HG03025 (cell line): ENCODE measurements around the gene IQCH.
"Not testable (repeated sequence)": the region's sequence is repeated elsewhere in the genome, so short reads cannot be mapped to it uniquely, and the experiment has no call there.

Source experiments
- ATAC-seq: cut with Tn5 transposase; IDR thresholded peaks from one replicate; pipeline ENCODE4 v1.9.1; 2021; ENCODE audit warnings: mild to moderate bottlenecking, moderate library complexity; ENCODE audit not compliant: unreplicated experiment, low FRiP score

IQCH gene

DNA sequence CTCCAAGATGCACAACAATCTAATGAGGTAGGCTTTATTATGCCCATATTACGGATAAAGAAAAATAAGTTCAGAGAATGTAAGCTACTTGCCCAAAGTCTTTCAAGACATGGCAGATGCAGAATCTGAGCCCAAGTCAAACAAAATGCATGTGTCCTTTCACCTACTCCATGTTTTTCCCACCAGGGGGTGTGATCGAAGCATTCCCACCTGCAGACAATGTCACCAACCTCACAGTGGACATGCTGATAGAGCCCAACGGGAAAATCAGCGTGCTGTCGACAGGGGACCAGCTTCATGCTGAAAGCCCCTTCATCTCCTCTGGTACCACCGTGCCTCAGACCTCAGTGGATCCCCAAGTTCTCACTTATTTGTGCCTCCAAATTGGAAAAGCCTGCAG, 166.5 kb downstream of the IQCH start:
- ATAC-seq: no peak

DNA sequence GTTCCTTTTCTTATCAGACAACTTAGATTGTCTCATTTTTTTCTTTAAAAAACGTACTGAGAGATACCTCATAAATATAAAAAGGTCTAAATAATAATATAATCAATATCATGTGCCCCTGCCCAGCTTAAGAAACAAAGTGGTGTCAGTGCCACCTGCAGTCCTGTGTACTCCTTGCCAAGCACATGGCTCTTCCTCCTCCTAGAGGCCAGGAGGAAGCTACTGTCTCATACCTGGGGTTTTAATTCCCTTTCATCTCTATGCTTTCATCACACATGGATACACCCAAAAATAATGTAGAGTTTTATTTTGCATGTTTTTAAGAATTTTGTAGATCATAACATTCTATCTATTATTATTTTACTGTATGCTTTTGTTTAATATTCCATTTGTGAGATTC, 167.7 kb downstream of the IQCH start:
- ATAC-seq: no peak

DNA sequence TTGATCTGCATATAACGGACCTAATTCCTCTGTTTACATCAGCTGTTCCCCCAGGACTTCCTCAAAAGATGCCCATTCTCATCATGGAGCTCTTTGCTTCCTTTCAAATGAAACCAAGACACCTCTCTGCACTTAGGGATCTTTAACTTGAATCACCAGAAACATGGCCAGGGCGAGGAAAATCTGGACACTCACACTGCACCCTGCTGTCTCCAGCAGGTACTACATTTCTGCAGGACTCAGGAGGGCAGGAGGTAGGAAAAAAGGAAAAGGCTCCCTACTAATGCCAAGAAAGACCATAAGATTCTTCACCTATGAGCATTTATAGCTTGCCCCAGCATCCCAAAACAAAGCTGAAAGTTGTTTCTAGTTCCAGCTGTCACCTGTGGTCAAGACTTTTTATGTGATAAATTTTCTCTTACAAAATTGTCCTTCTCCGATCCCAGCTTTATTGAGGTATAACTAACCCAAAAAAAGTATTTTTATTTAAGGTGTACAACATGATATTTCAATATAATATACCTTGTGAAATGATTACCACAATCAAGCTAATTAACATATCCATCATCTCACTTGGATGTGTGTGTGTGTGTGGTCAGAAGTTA, 179.0 kb downstream of the IQCH start:
- no peak for ATAC-seq

DNA sequence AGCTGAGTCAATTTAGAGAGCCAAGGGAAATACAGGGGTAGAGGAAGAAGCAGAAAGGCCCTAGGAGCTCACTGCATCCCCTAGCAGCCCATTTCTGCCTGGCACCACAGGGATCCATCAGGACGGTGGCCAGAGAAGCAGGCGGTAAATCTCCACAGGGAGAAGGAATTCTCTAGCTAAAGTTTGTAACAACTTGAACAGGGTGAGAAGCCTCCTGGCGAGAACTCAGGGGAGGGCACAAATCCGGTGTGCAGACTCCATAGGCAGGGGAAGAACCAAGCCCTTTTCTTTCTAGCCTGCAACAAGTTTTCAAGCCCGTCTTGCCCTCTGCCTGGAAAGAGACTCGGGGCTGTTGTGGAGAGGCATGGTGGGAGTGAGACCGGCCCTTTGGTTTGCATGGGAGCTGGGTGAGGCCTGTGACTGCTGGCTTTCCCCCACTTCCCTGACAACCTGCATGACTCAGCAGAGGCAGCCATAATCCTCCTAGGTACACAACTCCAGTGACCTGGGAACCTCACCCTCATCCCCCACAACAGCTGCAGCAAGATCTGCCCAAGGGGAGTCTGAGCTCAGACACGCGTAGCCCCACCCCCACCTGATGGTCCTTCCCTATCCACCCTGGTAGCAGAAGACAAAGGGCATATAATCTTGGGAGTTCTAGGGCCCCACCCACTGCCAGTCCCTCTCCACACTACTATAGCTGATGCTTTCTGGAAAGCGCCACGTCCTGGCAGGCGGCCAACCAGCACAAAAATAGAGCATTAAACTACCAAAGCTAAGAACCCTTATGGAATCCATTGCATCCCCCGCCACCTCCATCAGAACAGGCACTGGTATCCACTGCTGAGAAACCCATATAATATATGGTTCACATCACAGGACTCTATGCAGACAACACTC, 182.0 kb downstream of the IQCH start:
- not testable (repeated sequence) for ATAC-seq

DNA sequence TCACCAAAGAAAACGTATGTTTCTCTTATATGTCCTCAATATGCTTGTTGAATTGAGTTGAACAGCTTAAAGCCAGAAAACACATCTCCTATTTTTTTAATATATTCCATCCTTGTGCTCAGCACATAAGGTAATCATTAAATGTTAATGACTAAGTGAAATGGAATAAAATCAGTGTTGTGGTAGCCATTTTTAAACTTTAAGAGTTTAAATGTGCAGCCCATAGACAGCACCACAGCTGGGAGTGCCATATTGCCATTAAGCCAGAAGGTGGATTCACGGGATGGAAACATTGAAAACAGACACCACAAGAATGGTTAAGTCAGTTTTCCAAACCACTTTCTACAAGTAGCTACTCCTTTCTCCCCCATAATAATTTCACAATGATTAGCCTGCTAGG, 189.5 kb downstream of the IQCH start:
- ATAC-seq: no peak

DNA sequence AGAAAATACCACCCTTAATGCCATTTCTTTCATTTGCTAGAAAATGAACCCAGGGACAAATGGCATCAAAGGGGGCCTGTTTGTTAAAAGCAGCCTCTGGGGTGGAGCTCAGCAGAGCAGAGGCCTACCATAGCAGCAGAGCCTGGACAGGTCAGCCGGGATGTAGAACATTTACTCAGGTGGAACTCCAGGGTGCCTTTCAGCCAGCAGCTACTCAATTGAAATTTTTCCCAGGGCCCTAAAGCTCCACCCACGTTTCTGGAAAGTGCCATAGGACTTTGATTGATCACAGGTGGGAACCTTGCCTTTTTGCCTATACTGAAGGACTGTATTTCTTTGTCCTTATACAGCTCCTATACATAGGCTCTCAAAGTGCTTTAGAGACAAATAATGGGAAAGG, 191.9 kb downstream of the IQCH start:
- no peak for ATAC-seq

DNA sequence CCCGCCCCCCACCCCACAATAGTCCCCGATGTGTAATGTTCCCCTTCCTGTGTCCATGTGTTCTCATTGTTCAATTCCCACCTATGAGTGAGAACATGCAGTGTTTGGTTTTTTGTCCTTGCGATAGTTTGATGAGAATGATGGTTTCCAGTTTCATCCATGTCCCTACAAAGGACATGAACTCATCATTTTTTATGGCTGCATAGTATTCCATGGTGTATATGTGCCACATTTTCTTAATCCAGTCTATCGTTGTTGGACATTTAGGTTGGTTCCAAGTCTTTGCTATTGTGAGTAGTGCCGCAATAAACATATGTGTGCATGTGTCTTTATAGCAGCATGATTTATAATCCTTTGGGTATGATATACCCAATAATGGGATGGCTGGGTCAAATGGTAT, 193.8 kb downstream of the IQCH start:
- not testable (repeated sequence) for ATAC-seq

DNA sequence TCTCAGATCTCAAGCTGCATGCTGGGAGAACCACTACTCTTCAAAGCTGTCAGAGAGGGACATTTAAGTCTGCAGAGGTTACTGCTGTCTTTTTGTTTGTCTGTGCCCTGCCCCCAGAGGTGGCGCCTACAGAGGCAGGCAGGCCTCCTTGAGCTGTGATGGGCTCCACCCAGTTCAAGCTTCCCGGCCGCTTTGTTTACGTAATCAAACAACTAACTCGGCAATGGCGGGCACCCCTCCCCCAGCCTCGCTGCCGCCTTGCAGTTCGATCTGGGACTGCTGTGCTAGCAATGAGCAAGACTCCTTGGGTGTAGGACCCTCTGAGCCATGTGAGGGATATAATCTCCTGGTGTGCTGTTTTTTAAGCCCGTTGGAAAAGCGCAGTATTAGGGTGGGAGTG, 199.1 kb downstream of the IQCH start:
- ATAC-seq: not testable (repeated sequence)

DNA sequence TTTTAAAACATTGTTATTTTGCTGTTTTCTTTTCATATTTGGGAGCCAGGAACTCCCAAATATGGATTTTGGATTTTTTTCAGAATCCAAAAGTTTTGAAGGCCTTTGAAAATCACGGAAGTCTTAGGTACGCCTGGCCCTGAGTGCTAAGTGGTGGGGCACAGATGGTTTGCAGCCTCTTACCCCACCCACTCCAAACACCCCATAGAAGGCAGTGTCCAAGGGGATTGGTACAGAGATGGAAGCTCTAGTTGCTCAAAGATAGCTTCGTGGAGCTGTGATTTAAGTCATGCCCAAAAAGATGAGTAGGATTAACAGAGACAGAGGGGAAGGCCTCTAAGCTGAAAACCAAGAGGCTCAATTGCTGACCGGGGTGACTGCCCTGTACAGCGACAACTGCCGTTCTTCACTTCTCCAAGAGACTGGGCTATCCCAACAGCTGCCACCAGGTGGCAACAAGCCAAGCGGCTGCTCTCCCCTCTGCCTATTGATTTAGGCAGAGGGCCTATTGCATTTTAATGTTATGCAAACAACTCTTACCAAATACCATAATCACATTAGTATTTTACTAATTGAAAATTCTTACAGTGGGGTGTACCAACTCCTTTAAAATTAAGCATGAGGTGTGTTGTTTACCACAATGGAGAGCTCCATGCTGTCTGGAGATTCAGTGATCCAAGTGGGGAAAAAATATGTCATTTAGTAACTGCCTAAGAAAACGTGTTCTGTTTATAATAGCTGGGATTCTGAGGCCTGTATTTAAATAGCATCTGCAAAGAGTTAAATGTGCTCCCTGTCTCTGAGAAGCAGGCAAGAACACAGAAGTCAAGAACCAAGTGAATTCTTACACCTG, 202.3 kb downstream of the IQCH start:
- no peak for ATAC-seq

DNA sequence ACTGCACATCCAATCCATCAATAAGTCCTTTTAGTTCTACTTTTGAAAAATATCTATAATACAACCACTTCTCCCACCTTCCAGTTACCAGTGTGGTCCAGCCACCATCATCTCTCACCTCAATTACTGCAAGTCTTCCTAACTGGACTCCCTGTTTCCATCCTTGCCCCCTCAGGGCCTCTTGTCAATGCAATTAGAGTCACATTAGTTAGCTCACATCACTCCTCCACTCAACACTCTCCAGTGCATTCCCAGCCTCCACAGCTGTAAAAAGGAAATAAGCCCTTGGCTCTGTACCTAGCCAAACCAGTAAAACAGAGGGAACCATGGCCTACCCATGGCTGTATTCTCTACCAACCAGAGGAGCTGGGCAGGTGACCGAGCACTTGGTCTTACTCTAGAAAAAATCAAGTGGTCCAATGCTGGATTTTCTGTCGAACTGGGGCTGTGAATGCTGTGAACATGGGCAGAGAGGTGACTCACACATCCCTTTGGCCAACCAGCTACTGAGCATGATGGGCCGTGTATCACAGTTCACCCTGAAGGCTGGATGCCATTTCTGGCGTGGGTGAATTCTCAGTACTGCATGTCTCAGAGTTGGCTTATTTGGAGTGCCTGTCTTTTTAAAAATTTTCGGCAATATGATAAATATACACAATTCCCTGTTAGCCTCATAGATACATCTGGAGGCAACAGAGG, 203.9 kb downstream of the IQCH start:
- ATAC-seq: no peak

DNA sequence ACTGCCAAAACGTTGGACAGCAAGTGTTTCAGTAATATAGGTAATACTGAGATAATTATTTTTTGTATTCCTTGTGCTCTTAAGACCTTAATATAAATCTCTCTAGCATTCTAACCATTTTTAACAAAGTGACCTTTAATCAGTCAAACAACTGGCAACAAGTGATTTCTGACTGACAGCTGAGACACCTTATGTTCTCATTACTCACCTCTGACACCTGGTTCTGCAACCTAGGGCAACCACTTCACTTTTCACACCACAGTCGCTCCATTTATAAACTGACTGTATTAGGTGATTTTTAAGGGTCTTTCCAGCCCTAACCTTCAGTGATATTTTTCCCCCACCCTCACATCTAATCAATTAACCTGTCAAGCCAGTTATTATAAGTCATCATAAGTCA, 205.9 kb downstream of the IQCH start:
- no peak for ATAC-seq

DNA sequence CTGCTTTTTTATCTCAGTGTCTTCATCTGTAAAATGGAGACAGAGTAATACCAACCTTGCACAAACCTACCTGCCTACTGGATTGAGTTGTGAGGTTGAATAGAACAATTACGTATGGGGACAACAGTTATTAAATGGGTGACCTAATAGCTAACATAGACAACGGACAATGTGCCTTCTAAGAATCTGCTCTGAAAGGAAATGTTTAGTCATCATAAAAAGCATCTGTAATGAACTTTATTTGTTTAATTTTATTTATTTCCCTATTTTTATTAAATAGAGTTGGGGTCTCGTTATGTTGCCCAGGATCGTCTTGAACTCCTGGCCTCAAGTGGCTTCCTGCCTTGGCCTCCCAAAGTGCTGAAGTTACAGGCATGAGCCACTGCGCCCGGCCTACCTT, 207.1 kb downstream of the IQCH start:
- ATAC-seq: no peak

DNA sequence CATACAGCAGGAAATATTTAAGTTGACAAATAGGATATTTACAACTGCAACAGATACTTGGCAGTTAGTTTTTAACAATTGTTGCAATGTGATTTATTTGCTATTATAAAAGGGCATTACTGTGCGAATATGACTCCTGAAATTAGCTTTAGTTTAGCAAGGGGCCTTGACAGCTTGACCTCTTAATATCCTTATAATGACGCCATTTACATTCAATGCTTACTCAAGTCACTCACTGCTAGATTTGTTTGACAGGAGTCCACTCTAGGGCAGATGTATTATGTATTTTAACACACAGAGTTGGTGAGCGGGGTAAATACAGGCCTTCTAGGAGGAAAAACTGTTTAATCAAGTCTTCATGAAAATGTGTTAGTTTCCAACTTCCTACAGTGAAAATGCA, 208.3 kb downstream of the IQCH start:
- no peak for ATAC-seq

DNA sequence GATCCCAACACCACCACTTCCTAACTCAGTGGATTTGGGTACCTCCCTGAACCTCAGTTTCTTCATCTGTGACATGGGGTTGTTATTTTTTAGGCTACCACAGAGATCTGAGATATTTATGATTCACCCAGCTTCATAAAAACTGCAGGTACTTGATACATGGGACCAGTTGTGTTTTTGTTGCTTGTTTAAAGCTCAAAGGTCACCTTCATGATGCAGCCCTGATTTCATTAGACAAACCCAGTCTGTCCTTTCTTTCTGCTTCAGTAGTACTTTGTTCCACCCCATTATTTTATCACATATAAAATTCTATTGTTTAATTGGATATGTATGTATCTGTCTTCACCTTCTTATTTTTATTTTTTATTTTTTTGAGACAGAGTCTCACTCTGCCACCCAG, 208.9 kb downstream of the IQCH start:
- ATAC-seq: no peak

DNA sequence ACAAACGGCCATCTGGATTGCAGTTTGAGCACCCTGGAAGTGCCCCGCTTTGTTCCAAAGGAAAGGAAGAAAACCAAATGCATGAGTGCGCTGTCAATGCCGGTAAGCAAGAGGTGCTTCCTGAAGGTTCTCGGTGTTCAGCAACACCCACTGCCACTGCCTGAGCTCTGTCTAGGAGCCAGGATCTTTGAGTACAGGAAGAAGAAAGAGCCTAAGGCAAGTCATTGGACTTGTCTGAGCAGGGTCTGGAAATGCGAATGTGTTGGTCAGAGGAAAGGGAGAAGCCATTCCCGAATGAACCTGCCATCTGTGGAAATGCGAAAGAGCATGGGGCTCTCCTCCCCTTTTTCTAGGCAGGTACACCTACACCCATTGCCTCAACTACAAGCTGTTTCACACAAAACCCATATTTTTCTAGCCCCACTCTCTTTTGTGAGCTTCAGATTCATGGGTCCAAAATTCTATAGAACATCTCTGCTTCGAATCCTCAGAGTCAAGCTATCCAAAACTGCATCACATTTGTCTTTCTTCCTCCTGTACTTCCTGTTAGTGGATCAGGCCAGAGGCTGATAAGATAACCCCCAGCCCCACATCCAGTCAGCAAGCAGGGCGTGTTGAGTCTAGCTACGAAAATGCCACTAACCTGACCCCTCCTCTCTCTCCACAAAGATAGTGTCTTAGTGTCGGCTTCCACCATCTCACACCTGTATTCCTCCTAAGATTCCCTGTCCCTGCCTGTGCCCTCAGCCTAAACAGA, 210.8 kb downstream of the IQCH start:
- no peak for ATAC-seq

DNA sequence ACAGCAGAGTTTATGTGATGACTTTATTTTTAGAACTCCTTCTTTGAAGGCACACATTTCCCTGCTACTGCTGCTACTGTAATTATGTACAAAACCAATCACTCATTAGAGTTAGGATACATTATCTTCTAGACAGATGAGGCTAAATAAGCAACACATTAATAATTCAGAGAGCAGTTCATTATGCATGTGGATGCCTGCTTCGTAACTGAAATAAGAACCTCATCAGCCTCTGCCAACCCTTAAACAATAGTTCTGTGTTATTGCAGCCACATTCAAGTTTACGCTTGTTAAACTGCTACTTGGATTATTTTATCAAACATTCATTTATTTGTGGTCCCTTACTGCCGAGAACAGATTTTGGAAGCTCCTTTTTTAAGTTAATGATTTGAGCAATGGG, 213.8 kb downstream of the IQCH start:
- ATAC-seq: no peak

DNA sequence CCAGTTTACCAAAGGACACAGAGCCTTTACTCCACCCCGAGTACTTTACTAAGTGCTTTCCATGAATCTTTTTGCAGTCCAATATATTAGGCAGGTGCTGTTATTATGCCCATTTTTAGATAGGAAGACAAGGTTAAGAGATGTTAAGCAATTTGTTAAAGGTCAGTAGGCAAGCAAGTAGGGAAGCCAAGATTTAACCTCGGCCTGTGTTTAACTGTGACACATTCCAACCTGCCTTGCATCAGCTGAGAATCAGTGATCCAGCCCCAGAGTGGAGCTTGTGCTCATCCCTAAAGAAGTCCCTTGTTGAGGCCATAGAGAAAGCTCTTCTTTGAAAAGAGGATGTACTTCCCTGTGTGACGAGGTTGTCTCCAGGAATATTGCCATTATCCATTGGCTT, 215.1 kb downstream of the IQCH start:
- ATAC-seq: no peak

DNA sequence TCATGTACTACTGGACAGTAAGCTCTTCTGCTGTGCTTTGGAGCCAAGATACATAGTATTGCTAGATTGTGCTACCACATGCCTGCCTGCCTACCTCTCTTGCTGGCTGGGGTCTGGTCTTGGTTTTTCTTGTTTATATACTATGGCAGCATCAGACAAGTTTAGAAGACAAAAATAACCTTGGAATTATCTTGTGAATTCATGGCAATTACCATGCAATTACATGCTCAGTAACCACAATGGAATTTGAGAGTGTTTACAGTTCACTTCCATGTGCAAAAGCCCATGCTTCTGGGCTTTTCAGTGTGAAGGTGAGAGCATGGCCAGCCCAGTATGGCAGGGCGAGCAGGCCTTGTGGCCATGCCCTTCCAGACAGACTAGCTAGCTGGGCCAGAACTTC, 218.4 kb downstream of the IQCH start:
- no peak for ATAC-seq

DNA sequence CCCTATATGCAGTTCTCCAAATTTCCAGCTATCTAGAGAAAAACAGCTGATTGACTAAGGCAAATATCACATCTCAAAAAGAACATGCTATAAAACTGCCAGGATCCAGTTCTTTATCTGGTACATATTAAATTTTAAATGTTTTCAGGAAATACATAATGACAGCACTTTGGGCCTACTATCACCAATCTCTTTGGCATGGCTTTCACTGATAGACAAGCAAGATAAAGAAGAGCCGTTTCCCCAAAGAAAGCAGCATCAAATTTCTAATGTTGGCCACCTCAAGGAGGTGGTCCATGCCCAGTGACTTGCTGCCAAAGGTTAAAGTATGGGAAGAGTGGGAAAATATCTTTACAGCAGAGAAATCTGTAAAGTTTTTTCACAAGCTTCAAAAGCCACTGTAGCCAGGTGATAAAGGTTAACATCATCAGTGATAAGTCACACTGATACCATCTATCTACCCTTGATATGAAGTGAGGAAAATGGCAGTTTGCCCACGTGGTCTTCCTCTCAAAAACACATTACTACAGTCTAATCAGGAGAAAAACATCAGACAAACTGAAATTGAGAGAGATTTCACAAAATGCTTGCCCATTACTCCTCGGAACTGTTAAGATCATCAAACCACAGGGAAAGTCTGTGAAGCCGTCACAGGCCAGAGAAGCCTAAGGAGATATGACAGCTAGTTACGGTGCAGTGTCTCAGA, 220.0 kb downstream of the IQCH start:
- ATAC-seq: no peak
